ENCODE measurements around the gene CHRNG.

Gene CHRNG

DNA sequence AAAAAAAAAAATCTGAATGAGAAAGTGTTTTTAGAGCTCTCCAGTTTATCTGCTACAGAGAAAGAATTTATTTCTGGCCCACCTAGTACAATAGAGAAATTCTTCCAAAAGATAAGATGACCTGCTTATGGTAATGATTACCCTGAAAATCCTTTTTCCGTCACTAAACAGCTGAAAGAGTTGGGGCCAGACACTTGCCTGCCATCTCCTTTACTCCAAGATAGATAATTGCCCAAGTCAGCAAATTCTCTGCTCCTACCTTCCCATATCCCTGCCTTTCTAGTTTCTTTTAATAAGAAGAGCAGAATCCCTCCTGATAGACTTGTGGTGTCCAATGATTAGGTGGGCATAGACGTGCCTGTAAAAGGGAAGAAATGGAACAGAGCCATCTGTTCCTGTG is 39.1 kb downstream of the CHRNG start:
- no peak for DNase-seq (ENCODE audit: low spot score)

GRCh38 chr2:232580648-232580981 is 41.1 kb downstream of the CHRNG start:
- DNase-seq (ENCODE audit: low spot score): no peak

- DNase-seq (ENCODE audit: low spot score): no peak
These were observed 42.2 kb downstream of the CHRNG start for GRCh38 chr2:232581725-232582124.

DNA sequence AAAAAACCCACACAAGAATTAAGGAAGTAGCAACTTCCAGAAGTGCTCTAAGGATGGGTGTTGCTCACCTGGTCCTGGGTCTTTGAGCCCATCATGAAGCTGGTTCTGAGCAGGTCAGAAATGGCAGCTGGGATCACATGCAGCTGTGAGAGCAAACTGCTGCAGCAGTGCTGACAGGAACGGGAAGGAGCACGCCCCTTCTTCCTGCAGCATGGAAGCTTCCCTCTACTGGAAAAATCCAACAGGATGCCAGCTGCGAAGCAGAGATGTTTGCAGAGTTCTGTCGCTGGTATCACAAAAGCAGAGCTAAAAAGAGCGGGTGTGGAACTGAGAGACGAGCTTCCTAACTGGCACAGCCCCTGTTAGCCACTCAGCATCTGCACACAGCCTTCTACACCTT is 44.7 kb downstream of the CHRNG start:
- DNase-seq (ENCODE audit: low spot score): no peak

DNA sequence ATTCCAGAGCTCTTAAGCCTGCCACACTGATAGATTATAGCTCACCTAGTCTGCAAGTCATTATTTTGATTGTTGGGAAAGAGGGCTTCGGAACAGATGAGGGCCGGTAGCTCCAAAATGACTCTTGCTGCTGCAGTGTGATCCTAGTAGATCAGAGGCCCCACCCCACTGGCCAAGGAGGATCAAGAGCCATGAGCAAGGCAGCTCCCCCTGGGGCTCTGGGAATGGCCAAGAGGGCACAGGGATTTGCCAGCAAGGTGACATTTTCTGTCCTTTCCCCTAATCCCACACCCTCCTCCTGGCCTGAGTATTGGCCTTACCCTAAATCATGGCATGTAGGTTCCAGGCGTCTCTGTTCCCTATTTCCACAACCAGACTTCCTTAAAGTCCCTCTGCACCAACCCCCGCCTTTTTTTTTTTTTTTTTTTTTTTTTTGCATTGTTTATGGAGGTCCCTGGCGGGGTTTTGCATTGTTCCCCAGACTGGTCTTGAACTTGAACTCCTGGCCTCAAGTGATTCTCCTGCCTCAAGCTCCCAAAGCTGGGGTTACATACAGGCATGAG is 47.5 kb downstream of the CHRNG start:
- DNase-seq (ENCODE audit: low spot score): no peak

- no peak for DNase-seq (ENCODE audit: low spot score)
These were observed 48.0 kb downstream of the CHRNG start for GRCh38 chr2:232587512-232587911.

DNA sequence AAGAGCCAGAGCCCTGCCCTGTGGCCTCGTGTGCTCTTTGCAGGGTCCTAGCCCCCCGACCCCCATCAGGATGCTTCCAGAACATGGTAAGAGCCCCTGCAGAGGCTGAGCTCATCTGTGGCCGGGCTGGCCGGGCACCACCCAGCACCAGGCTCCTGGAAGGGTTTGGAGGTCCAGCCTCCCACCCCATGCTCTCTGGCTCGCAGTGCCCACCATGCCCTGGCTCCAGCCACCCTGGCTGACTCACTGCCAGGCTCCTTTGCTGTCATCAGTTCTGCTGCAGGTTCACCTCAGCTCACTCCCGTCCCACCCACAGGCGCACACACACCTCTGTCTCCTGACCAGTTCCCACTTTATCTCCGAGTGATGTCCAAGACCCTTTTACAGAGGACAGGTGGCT is 48.5 kb downstream of the CHRNG start:
- no peak for DNase-seq (ENCODE audit: low spot score)

- DNase-seq (ENCODE audit: low spot score): no peak
These were observed 49.4 kb downstream of the CHRNG start for GRCh38 chr2:232588680-232589585.

DNA sequence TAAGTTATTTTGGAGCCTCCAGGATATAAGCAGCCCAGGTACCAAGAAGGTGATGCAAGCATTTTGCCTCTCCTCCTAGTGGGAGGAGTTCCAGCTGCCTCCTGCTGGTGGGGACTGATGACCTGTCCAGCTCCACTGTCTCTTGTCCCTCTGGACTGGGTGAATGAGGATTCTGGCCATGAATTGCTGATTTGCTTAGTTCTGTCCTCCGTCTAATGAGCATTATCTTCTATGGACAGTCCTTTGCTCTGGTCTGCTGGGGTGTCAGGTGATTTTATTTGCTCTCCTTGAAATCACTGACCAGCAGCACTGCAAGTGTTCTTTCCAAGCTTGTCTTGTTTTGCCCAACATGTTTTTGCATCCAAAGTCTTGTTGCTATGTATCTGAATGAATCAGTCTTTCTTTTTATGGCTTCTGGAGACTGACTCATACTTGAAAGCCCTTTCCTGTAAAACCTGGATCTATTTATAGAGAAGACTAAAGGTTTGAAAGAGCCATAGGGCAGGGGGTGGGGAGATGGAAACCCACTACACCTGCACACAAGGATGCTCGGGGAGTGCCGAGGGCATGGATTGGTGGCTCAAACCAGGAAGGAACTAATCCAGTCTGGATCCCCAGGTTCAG is 53.4 kb downstream of the CHRNG start:
- no peak for DNase-seq (ENCODE audit: low spot score)

GRCh38 chr2:232593982-232594381 is 54.5 kb downstream of the CHRNG start:
- DNase-seq (ENCODE audit: low spot score): no peak
